Measurements from ENCODE around the gene KEAP1.

DNA sequence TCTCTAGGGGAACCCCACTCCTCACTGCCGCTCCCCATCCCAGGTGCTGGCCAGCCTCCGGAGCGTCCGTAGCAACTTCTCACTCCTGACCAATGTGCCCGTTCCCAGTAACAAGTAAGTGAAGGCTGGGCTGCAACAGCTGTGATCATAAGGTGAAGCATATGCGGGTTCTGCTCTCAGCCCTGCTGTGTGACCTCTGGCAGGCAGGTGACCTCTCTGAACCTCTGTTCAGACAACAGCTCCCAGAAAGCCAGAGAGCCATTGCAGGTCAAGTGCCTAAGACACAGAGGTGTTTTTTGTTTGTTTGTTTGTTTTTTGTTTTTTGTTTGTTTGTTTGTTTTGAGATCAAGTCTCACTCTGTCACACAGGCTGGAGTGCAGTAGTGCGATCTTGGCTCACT, 54.1 kb downstream of the KEAP1 start:
- no peak for TF ChIP-seq MAX (IDR thresholded peaks at IDR 0.05; ENCODE audit: low read depth, low read length)
- TF ChIP-seq, protein P1, sequence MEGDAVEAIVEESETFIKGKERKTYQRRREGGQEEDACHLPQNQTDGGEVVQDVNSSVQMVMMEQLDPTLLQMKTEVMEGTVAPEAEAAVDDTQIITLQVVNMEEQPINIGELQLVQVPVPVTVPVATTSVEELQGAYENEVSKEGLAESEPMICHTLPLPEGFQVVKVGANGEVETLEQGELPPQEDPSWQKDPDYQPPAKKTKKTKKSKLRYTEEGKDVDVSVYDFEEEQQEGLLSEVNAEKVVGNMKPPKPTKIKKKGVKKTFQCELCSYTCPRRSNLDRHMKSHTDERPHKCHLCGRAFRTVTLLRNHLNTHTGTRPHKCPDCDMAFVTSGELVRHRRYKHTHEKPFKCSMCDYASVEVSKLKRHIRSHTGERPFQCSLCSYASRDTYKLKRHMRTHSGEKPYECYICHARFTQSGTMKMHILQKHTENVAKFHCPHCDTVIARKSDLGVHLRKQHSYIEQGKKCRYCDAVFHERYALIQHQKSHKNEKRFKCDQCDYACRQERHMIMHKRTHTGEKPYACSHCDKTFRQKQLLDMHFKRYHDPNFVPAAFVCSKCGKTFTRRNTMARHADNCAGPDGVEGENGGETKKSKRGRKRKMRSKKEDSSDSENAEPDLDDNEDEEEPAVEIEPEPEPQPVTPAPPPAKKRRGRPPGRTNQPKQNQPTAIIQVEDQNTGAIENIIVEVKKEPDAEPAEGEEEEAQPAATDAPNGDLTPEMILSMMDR (IDR thresholded peaks at IDR 0.05; ENCODE audit: low read depth, low read length), result no peak
- TF ChIP-seq POLR2A (IDR thresholded peaks at IDR 0.05; ENCODE audit: extremely low read depth, insufficient read length), result no peak

Data from NB4 (cell line).